SK-N-MC (cell line): Measurements from ENCODE around the gene RFX2.
"Not testable (repeated sequence)": the region's sequence is repeated elsewhere in the genome, so short reads cannot be mapped to it uniquely, and the experiment has no call there.

ENCODE experiments used
- DNase-seq: peaks from one replicate; pipeline ENCODE4 v3.0.0-alpha.2; 2011; ENCODE audit warnings: low read depth, low spot score
- H3K27ac ChIP-seq: fragments of 200-600 bp; sonication (generic); 2 replicates; pipeline ENCODE4 v1.5.1; 2016; ENCODE audit warnings: mixed run types
- H3K36me3 ChIP-seq: fragments of 200-600 bp; sonication (generic); 2 replicates; pipeline ENCODE4 v1.6.1; 2017; ENCODE audit warnings: antibody characterized with exemption, low read length, mixed read lengths; ENCODE audit not compliant: insufficient read depth
- H3K4me3 ChIP-seq: fragments of 200-600 bp; sonication (generic); 2 replicates; pipeline ENCODE4 v1.5.1; 2016
- H3K9ac ChIP-seq: fragments of 200-600 bp; sonication (generic); 2 replicates; pipeline ENCODE4 v1.8.0; 2017; ENCODE audit warnings: mixed run types, mixed read lengths; ENCODE audit not compliant: insufficient read length
- H3K9me3 ChIP-seq: fragments of 200-600 bp; sonication (generic); 2 replicates; pipeline ENCODE4 v1.6.1; 2017; ENCODE audit warnings: low read depth, mild to moderate bottlenecking, antibody characterized with exemption, low read length, moderate library complexity, mixed read lengths
- EZH2 ChIP-seq: fragments of 200-600 bp; sonication (generic); IDR thresholded peaks from one replicate; pipeline ENCODE4 v1.6.1; 2017; ENCODE audit warnings: antibody characterized with exemption
- FOXP2 ChIP-seq: optimal IDR thresholded peaks from 2 replicates; pipeline ENCODE3; 2011; ENCODE audit warnings: mild to moderate bottlenecking, moderate library complexity; ENCODE audit not compliant: insufficient read depth; ENCODE audit errors: extremely low read length, control extremely low read depth
- POLR2AphosphoS5 ChIP-seq: IDR thresholded peaks from 2 replicates; pipeline ENCODE4 v1.6.1; 2012; ENCODE audit warnings: mild to moderate bottlenecking, low read depth, low read length, borderline replicate concordance

Gene RFX2

DNA sequence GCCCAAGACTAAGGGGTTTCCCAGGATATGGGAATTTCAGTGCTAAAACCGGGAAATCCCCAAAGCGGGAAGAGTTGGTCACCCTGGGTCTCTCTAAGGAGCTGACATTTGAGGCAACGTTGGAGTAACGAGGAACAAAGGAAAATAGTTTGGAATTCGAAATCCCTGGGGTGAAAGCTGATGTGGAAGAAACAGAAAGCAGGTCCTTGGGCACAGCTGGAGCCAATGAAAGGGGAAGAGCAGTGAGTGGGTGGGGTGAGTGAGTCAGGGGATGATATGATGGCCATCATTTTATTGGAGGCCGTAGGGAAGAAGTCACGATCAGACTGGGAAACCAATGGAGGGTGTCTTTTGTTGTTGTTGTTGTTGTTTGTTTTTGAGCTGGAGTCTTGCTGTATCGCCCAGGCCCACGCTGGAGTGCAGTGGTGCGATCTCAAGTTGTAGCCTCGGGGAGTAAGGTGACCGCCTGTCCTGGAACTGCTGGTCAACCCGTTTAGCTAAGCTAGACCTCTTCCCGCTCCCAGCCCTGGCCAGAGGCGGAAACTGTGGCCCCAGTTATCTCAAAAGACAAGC, 3.4 kb upstream of the RFX2 start:
- no peak for TF ChIP-seq POLR2AphosphoS5
- TF ChIP-seq FOXP2: no peak
- no peak for TF ChIP-seq EZH2
- Histone ChIP-seq H3K9me3 (no peaks in the 10 kb centered on the region), H3K4me3 (no peak overlapping the region), H3K36me3 (no peaks in the 10 kb centered on the region), H3K27ac (no peak overlapping the region), H3K9ac (no peak overlapping the region)
- DNase-seq: no peak

GRCh38 chr19:6109947-6110346, 353 bp downstream of the RFX2 start:
- H3K4me3 ChIP-seq: peak overlapping the region; percentile 87
- H3K9ac ChIP-seq: peak overlapping the region; percentile 67
- no peak overlapping the region for H3K27ac ChIP-seq
- no peaks in the 10 kb centered on the region for H3K9me3 ChIP-seq
- H3K36me3 ChIP-seq: no peaks in the 10 kb centered on the region
- no peak for DNase-seq
- TF ChIP-seq POLR2AphosphoS5 (no peak), FOXP2 (no peak), EZH2 (no peak)

DNA sequence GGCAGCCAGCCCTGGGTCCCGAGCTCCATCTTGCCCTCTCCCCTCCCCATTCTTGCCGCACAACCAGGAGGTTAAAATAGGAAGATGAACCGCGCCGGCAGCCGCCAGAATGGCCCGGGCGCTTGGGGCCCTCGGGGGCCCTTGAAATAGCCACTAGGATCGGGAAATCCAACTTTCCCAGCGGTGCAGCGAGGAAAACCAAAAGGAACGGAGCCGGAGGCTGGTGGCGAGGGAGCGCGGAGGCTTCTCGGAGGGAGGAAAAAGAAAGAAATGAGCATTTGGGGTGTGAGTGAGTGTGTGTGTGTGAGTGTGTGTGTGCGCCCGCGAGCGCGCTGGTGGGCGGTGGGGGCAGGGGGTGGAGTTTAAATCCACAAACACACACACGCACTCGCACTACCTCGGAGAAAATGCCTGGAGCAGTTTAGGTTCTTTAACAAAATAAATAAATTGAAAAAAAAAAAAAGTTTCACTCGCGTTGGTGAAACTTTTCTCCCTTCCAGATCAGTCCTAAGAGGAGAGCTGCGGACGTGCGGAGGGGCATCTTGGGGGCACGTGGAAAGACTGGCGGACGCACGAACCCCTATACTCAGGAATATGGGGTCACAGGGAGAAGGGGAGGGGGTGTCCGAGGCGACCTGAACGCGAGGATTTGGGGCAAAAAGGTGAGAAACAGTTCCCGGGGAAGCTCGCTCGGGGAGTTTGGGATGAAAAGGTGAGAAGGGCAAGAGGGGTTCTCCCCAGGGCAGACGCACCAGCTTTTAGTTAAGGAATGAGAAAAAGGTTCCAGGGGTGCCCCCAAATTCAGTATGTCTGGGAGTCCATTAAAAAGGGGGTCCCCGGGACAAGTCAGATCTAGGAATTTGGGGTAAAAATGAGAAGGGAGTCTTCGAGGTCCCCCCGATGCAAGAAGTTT, 1.3 kb downstream of the RFX2 start:
- TF ChIP-seq EZH2: no peak
- peak; percentile 50; the same call in 1 of the 2 replicates for TF ChIP-seq POLR2AphosphoS5
- TF ChIP-seq FOXP2: no peak
- DNase-seq: no peak
- Histone ChIP-seq H3K9me3 (no peaks in the 10 kb centered on the region), H3K27ac (no peak overlapping the region), H3K9ac (peak overlapping the region; percentile 67), H3K4me3 (peak overlapping the region; percentile 87), H3K36me3 (no peaks in the 10 kb centered on the region)

DNA sequence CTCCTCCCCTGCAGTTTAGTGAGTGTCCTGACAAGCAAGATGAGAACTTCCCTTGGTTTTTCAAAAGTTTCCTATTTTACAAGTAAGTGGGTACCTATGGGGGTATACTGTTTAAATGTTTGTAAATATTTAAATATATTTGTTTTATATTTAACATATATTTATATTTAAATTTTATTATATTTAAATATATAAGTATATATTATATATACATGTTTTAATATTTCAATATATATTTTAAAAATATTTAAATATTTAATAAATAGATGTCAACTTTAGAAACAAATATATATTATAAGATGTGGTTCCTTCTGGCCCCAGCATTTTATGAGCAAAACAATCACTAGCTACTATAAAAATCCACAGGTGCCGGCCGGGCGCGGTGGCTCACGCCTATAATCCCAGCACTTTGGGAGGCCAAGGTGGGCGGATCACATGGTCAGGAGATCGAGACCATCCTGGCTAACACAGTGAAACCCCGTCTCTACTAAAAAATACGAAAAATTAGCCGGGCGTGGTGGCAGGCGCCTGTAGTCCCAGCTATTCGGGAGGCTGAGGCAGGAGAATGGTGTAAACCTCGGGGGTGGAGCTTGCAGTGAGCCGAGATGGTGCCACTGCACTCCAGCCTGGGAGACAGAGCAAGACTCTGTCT, 3.5 kb downstream of the RFX2 start:
- not testable (repeated sequence) for H3K9ac ChIP-seq, H3K27ac ChIP-seq, H3K9me3 ChIP-seq, DNase-seq, H3K36me3 ChIP-seq, H3K4me3 ChIP-seq

DNA sequence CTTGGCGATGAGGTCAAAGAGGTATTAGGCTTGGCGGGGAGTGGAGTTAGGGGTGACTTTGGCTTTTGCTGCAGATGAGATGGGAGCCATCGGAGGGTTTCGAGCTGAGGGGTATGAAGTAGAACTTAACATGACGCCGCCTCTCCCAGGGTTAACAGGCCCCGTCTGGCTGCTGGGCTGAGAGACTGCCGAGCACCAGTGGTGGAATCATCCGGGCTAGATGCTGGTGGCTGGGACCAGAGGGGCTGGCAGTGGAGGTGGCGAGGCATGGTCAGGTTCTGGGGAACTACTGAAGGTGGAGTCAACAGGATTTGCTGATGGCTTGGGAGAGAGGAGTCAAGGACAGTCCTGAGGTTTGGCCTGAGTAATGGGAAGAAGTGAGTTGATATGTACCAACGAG, 4.9 kb downstream of the RFX2 start:
- DNase-seq: no peak
- H3K4me3 ChIP-seq: no peak overlapping the region
- H3K27ac ChIP-seq: 0 out of 2 replicates have a peak overlapping the region, but pooled peaks have one; percentile 16

GRCh38 chr19:6103894-6104293, 6.4 kb downstream of the RFX2 start:
- no peak overlapping the region for H3K4me3 ChIP-seq
- H3K36me3 ChIP-seq: no peaks in the 10 kb centered on the region
- no peak for DNase-seq
- no peak overlapping the region for H3K27ac ChIP-seq
- H3K9me3 ChIP-seq: no peaks in the 10 kb centered on the region
- TF ChIP-seq EZH2: no peak
- TF ChIP-seq FOXP2: no peak
- TF ChIP-seq POLR2AphosphoS5: no peak
- H3K9ac ChIP-seq: no peak overlapping the region

More for the DNA sequence above, 4.9 kb downstream of the RFX2 start:
- TF ChIP-seq FOXP2 (no peak), EZH2 (no peak), POLR2AphosphoS5 (no peak)
- Histone ChIP-seq H3K36me3 (no peaks in the 10 kb centered on the region), H3K9me3 (no peaks in the 10 kb centered on the region), H3K9ac (no peak overlapping the region)

DNA sequence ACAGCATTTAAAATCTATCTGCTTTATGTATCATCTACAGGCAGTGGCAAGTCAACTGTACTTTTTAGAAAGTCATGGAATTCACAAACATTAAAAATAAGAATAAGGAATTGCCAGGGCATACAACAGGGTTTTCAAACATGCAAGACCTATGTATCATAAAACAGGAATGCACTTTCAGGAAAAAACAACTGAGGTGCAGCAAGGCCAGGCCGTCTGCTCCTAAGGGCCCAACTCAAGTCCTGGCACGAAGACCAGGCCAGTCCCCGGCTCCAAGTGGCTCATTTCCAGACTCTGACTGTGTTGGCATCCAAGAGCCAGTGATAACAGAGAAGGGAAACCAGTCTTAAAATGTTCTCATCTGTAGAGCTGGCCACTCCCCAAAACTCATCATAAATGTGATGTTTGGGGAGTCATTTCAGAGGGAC, 7.1 kb downstream of the RFX2 start:
- Histone ChIP-seq H3K4me3 (no peak overlapping the region), H3K36me3 (no peaks in the 10 kb centered on the region), H3K27ac (peak overlapping the region; percentile 74), H3K9me3 (no peaks in the 10 kb centered on the region), H3K9ac (no peak overlapping the region)
- TF ChIP-seq FOXP2: no peak
- no peak for TF ChIP-seq POLR2AphosphoS5
- no peak for TF ChIP-seq EZH2
- DNase-seq: no peak

- no peak for TF ChIP-seq EZH2
- TF ChIP-seq POLR2AphosphoS5: no peak
- no peak for TF ChIP-seq FOXP2
- no peak overlapping the region for H3K9ac ChIP-seq
- no peaks in the 10 kb centered on the region for H3K9me3 ChIP-seq
- DNase-seq: no peak
- H3K4me3 ChIP-seq: no peak overlapping the region
- no peak overlapping the region for H3K27ac ChIP-seq
- no peaks in the 10 kb centered on the region for H3K36me3 ChIP-seq
Measured at GRCh38 chr19:6101991-6102390, 8.3 kb downstream of the RFX2 start.
